Umbilical cord (tissue), 2 donors: Measurements from ENCODE around the gene CCDC57. TPM values are rescaled to one million over a fixed set of nuclear protein-coding genes. Genes with fewer than 3 reads are reported as not detected.
"Not testable (repeated sequence)": the region's sequence is repeated elsewhere in the genome, so short reads cannot be mapped to it uniquely, and the experiment has no call there.

Source experiments
- DNase-seq: peaks from one replicate; pipeline ENCODE4 v3.0.0-alpha.2; 2015; ENCODE audit warnings: low spot score
- total RNA-seq: library from RNA; depleted of rRNA; stranded (reverse); fragments of >200 nt; gene quantifications from one replicate; pipeline ENCODE4 v1.2.3, GENCODE V29; 2014; ENCODE audit warnings: low replicate concordance; ENCODE audit not compliant: insufficient read depth

Gene CCDC57
- total RNA-seq, 1 donor from 2014 or later, result 17.1 TPM

- no peak for DNase-seq
Observed at GRCh38 chr17:82154881-82155331, 57.7 kb downstream of the CCDC57 start.

GRCh38 chr17:82153745-82154375 lies 58.8 kb downstream of the CCDC57 start:
- peak; percentile 75 for DNase-seq

GRCh38 chr17:82153295-82153691 lies 59.3 kb downstream of the CCDC57 start:
- DNase-seq, result no peak

GRCh38 chr17:82152556-82153294 lies 59.9 kb downstream of the CCDC57 start:
- peak; percentile 12 for DNase-seq

GRCh38 chr17:82152114-82152513 lies 60.5 kb downstream of the CCDC57 start:
- DNase-seq, result no peak

- no peak for DNase-seq
Observed at GRCh38 chr17:82151106-82151957, 61.3 kb downstream of the CCDC57 start.

GRCh38 chr17:82149401-82150099 lies 63.1 kb downstream of the CCDC57 start:
- no peak for DNase-seq

GRCh38 chr17:82148997-82149396 lies 63.6 kb downstream of the CCDC57 start:
- DNase-seq, result no peak

- DNase-seq, result no peak
Observed at GRCh38 chr17:82148011-82148410, 64.6 kb downstream of the CCDC57 start.

- DNase-seq, result no peak
Observed at GRCh38 chr17:82146663-82147654, 65.7 kb downstream of the CCDC57 start.

- DNase-seq, result no peak
Observed at GRCh38 chr17:82145550-82146155, 67.0 kb downstream of the CCDC57 start.

GRCh38 chr17:82143333-82143732 lies 69.3 kb downstream of the CCDC57 start:
- DNase-seq, result no peak

GRCh38 chr17:82139961-82140360 lies 72.7 kb downstream of the CCDC57 start:
- DNase-seq, result not testable (repeated sequence)

GRCh38 chr17:82138511-82138992 lies 74.1 kb downstream of the CCDC57 start:
- no peak for DNase-seq

GRCh38 chr17:82134101-82134500 lies 78.5 kb downstream of the CCDC57 start:
- no peak for DNase-seq

- DNase-seq, result peak; percentile 58
Observed at GRCh38 chr17:82133166-82133953, 79.3 kb downstream of the CCDC57 start.

- no peak for DNase-seq
Observed at GRCh38 chr17:82129095-82129494, 83.5 kb downstream of the CCDC57 start.

GRCh38 chr17:82128287-82128686 lies 84.4 kb downstream of the CCDC57 start:
- DNase-seq, result no peak

GRCh38 chr17:82127704-82128103 lies 84.9 kb downstream of the CCDC57 start:
- DNase-seq, result no peak
